ENCODE data around the gene TASL.

DNA sequence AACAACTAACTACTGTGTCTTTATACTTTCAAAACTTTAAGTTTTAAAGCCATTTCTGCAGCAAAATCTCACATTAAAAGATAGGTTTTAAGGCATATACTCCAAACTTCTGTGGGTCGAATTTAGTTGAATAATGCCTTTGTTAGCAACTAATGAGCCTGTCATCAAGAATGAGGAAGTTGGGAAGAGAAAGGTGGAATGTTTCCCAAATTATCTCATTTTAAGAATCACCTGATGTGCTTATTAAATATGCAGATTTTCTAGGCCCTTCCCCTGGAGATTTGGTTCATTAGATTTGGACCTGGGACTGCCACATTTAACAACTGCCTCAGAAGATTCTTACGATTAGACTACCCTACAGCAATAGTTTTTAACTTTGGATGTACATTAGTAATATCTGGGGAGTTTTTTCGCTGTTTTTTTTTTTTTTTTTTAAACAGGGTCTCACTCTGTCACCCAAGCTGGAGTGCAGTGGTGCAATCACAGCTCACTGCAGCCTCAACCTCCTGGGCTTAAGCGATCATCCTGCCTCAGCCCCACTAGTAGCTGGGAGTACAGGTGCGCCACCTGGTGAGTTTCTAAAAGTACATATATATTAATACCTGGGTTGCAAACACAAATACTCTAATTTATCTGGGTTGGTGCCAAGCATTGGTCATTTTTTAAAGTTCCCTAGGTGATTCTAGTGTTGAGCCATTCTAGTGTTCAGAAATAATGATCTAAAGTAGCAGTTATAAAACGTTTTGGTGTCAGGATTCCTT lies 16.1 kb upstream of the TASL start:
- TF ChIP-seq CTCF (IDR thresholded peaks at IDR 0.05): no peak
- TF ChIP-seq POLR2A (IDR thresholded peaks at IDR 0.05): no peak

All from gastroesophageal sphincter (tissue), 3 donors.